Measurements from ENCODE around the gene PHTF1. TPM values are rescaled to one million over a fixed set of nuclear protein-coding genes. Genes with fewer than 3 reads are reported as not detected.

The PHTF1 gene
- total RNA-seq, 3 donors from 2014 or later: 13.8 to 18.4 (median 16.4) TPM

- intact Hi-C loops (cut with DNase I; ENCODE audit: low total_unique reads): no loop called here
- TF ChIP-seq POLR2AphosphoS5 (IDR thresholded peaks at IDR 0.05) (no peak), CTCF (IDR thresholded peaks at IDR 0.05) (no peak), POLR2A (IDR thresholded peaks at IDR 0.05) (no peak)
- H3K36me3 ChIP-seq: no peaks in the 10 kb centered on the region
Observed at GRCh38 chr1:113686891-113687618, 72.2 kb downstream of the PHTF1 start.

GRCh38 chr1:113684153-113684541 lies 75.1 kb downstream of the PHTF1 start:
- Histone ChIP-seq H3K4me3 (no peak overlapping the region), H3K27ac (peak overlapping the region; percentile 26 to 48), H3K27me3 (no peaks in the 10 kb centered on the region), H3K4me1 (no peaks in the 10 kb centered on the region), H3K36me3 (no peaks in the 10 kb centered on the region), H3K9me3 (no peaks in the 10 kb centered on the region)
- intact Hi-C loops (cut with DNase I; ENCODE audit: low total_unique reads): no loop called here
- no peak for TF ChIP-seq POLR2A (IDR thresholded peaks at IDR 0.05)
- TF ChIP-seq CTCF (IDR thresholded peaks at IDR 0.05): no peak
- TF ChIP-seq POLR2AphosphoS5 (IDR thresholded peaks at IDR 0.05): no peak
- DNase-seq (ENCODE audit: low spot score in 2 of 2): no peak

More at GRCh38 chr1:113686891-113687618, 72.2 kb downstream of the PHTF1 start:
- no peak overlapping the region for H3K4me3 ChIP-seq
- H3K9me3 ChIP-seq: no peaks in the 10 kb centered on the region
- H3K27me3 ChIP-seq: no peaks in the 10 kb centered on the region
- H3K4me1 ChIP-seq: no peaks in the 10 kb centered on the region
- H3K27ac ChIP-seq: no peak overlapping the region
- DNase-seq (ENCODE audit: low spot score in 2 of 2): no peak

DNA sequence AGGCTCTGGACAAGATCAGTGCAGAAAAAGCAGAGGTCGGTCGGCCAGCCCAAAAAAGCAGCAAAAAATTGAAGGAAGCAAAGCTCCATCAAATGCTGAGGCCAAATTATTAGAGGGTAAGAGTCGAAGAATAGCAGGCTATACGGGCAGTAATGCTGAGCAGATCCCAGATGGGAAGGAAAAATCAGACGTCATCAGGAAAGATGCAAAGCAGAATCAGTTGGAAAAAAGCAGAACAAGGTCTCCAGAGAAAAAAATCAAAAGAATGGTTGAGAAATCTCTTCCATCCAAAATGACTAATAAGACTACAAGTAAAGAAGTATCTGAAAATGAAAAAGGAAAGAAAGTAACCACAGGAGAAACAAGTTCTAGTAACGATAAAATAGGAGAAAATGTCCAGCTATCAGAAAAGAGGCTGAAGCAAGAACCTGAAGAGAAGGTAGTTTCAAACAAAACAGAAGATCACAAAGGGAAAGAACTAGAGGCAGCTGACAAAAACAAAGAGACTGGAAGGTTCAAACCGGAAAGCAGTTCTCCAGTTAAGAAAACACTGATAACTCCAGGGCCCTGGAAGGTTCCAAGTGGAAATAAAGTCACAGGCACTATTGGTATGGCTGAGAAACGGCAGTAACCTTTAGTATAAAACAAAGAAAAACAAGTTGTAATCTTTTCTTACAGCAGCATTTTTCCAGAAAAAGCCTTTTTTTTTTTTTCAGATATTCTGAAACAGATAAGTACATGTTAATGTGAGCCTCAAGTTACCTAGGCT lies 75.7 kb downstream of the PHTF1 start:
- no peak overlapping the region for H3K4me3 ChIP-seq
- no peaks in the 10 kb centered on the region for H3K27me3 ChIP-seq
- no peak for DNase-seq (ENCODE audit: low spot score in 2 of 2)
- no peaks in the 10 kb centered on the region for H3K36me3 ChIP-seq
- intact Hi-C loops (cut with DNase I; ENCODE audit: low total_unique reads): no loop called here
- no peaks in the 10 kb centered on the region for H3K4me1 ChIP-seq
- no peak for TF ChIP-seq POLR2AphosphoS5 (IDR thresholded peaks at IDR 0.05)
- no peak for TF ChIP-seq CTCF (IDR thresholded peaks at IDR 0.05)
- TF ChIP-seq POLR2A (IDR thresholded peaks at IDR 0.05): no peak
- peak overlapping the region; percentile 26 to 48 for H3K27ac ChIP-seq
- no peaks in the 10 kb centered on the region for H3K9me3 ChIP-seq

- no peak for DNase-seq (ENCODE audit: low spot score in 2 of 2)
- no peaks in the 10 kb centered on the region for H3K9me3 ChIP-seq
- TF ChIP-seq CTCF (IDR thresholded peaks at IDR 0.05) (no peak), POLR2AphosphoS5 (IDR thresholded peaks at IDR 0.05) (no peak), POLR2A (IDR thresholded peaks at IDR 0.05) (no peak)
- H3K4me1 ChIP-seq: no peaks in the 10 kb centered on the region
- H3K27me3 ChIP-seq: no peaks in the 10 kb centered on the region
- H3K27ac ChIP-seq: no peak overlapping the region
- H3K36me3 ChIP-seq: no peaks in the 10 kb centered on the region
- no peak overlapping the region for H3K4me3 ChIP-seq
- intact Hi-C loops (cut with DNase I; ENCODE audit: low total_unique reads): no loop called here
Observed at GRCh38 chr1:113681596-113682337, 77.5 kb downstream of the PHTF1 start.
